Mesenchymal stem cell (in vitro differentiated cells and primary cell): Measurements from ENCODE around the gene TTC21A. TPM values are rescaled to one million over a fixed set of nuclear protein-coding genes. Genes with fewer than 3 reads are reported as not detected.
"Not testable (repeated sequence)": the region's sequence is repeated elsewhere in the genome, so short reads cannot be mapped to it uniquely, and the experiment has no call there.

Experiments used
- DNase-seq: peaks from one replicate; pipeline ENCODE4 v3.0.0-alpha.2; 2013
- H2AFZ ChIP-seq: one replicate; pipeline ENCODE4 v1.6.1; 2013; ENCODE audit warnings: low read depth, mild to moderate bottlenecking, control low read depth, inconsistent platforms, low read length, moderate library complexity
- H2AK5ac ChIP-seq: 2 replicates; pipeline ENCODE4 v1.6.1; 2013; ENCODE audit warnings: low read length, moderate library complexity, mild to moderate bottlenecking, inconsistent platforms; ENCODE audit not compliant: severe bottlenecking
- H2BK120ac ChIP-seq: one replicate; pipeline ENCODE4 v1.6.1; 2013; ENCODE audit warnings: low read depth, mild to moderate bottlenecking, inconsistent platforms, low read length, moderate library complexity
- H2BK12ac ChIP-seq, 2 experiments: one replicate each; pipeline ENCODE4 v1.6.1; 2013; ENCODE audit warnings: inconsistent platforms in 2 of 2, low read length in 2 of 2, mild to moderate bottlenecking in 2 of 2, moderate library complexity in 2 of 2, control low read depth in 1 of 2
- H2BK15ac ChIP-seq: one replicate; pipeline ENCODE4 v1.6.1; 2013; ENCODE audit warnings: mild to moderate bottlenecking, low read depth, inconsistent platforms; ENCODE audit not compliant: poor library complexity, severe bottlenecking
- H2BK5ac ChIP-seq: 2 replicates; pipeline ENCODE4 v1.6.1; 2013; ENCODE audit warnings: low read depth, mild to moderate bottlenecking, low read length, control low read depth, inconsistent platforms; ENCODE audit not compliant: poor library complexity, severe bottlenecking
- H3K14ac ChIP-seq, 2 experiments: one replicate each; pipeline ENCODE4 v1.6.1; 2013; ENCODE audit warnings: inconsistent platforms in 2 of 2, low read length in 2 of 2, control low read depth in 1 of 2, mild to moderate bottlenecking in 1 of 2, moderate library complexity in 1 of 2
- H3K18ac ChIP-seq, 2 experiments: one replicate each; pipeline ENCODE4 v1.6.1; 2013; ENCODE audit warnings: inconsistent platforms in 2 of 2, low read length in 2 of 2, control low read depth in 1 of 2, low read depth in 1 of 2, mild to moderate bottlenecking in 1 of 2
- H3K23ac ChIP-seq, 2 experiments: one replicate each; pipeline ENCODE4 v1.6.1; 2013; ENCODE audit warnings: inconsistent platforms in 2 of 2, low read length in 2 of 2, mild to moderate bottlenecking in 2 of 2, moderate library complexity in 2 of 2, control low read depth in 1 of 2
- H3K27ac ChIP-seq: 2 replicates; pipeline ENCODE4 v1.5.1; 2013; ENCODE audit warnings: mild to moderate bottlenecking, moderate library complexity, low read length, control low read depth, inconsistent platforms; ENCODE audit not compliant: poor library complexity, severe bottlenecking
- H3K27me3 ChIP-seq, 2 experiments: 2 replicates each; pipeline versions ENCODE4 v1.6.1 to v1.7.0; 2013; ENCODE audit warnings: low read length in 2 of 2, mild to moderate bottlenecking in 2 of 2, moderate library complexity in 2 of 2, control low read depth in 1 of 2, inconsistent platforms in 1 of 2; ENCODE audit not compliant: control insufficient read depth in 1 of 2, insufficient read depth in 1 of 2
- H3K36me3 ChIP-seq, 2 experiments: 2 replicates each; pipeline versions ENCODE4 v1.6.1 to v1.7.0; 2013; ENCODE audit warnings: low read length in 2 of 2, control low read depth in 1 of 2, inconsistent platforms in 1 of 2, low read depth in 1 of 2, mild to moderate bottlenecking in 1 of 2; ENCODE audit not compliant: insufficient read depth in 2 of 2, control insufficient read depth in 1 of 2
- H3K4ac ChIP-seq, 2 experiments: one replicate each; pipeline ENCODE4 v1.6.1; 2013; ENCODE audit warnings: inconsistent platforms in 2 of 2, low read length in 2 of 2, mild to moderate bottlenecking in 2 of 2, moderate library complexity in 2 of 2, control low read depth in 1 of 2, low read depth in 1 of 2
- H3K4me1 ChIP-seq: 2 replicates; pipeline ENCODE4 v1.6.1; 2013; ENCODE audit warnings: low read depth, low read length, control low read depth; ENCODE audit not compliant: control insufficient read depth, insufficient read depth
- H3K4me2 ChIP-seq: 2 replicates; pipeline ENCODE4 v1.6.1; 2013; ENCODE audit warnings: low read length, mild to moderate bottlenecking, inconsistent platforms; ENCODE audit not compliant: poor library complexity, severe bottlenecking
- H3K4me3 ChIP-seq, 2 experiments: 2 replicates each; pipeline versions ENCODE4 v1.5.1 to v1.7.0; 2013; ENCODE audit warnings: low read length in 2 of 2, mild to moderate bottlenecking in 2 of 2, control low read depth in 1 of 2, low read depth in 1 of 2; ENCODE audit not compliant: insufficient read depth in 1 of 2
- H3K79me1 ChIP-seq: replicated peaks from 2 replicates; pipeline ENCODE4 v1.6.1; 2013; ENCODE audit warnings: mild to moderate bottlenecking, control low read depth, low read length, inconsistent platforms; ENCODE audit not compliant: poor library complexity, severe bottlenecking
- H3K9ac ChIP-seq: 2 replicates; pipeline ENCODE4 v1.7.0; 2013; ENCODE audit warnings: mild to moderate bottlenecking, low read length, moderate library complexity
- H3K9me3 ChIP-seq: 2 replicates; pipeline ENCODE4 v1.7.0; 2013; ENCODE audit warnings: mild to moderate bottlenecking, low read length; ENCODE audit not compliant: control insufficient read depth
- H4K8ac ChIP-seq: one replicate; pipeline ENCODE4 v1.6.1; 2013; ENCODE audit warnings: inconsistent platforms, mild to moderate bottlenecking, low read length, moderate library complexity
- H4K91ac ChIP-seq: one replicate; pipeline ENCODE4 v1.6.1; 2013; ENCODE audit warnings: mild to moderate bottlenecking, low read length, inconsistent platforms
- WGBS: methylation state at CpG from one replicate; pipeline ENCODE4 v1.1.7; 2013; ENCODE audit warnings: mixed read lengths; 5-methylcytosine and 5-hydroxymethylcytosine counted together
- polyA plus RNA-seq, 2 experiments: library from polyadenylated mRNA; stranded (reverse); fragments of 200-250 nt; gene quantifications; one replicate each; pipeline ENCODE4 v1.2.3, GENCODE V29; 2013

Gene TTC21A, protein sequence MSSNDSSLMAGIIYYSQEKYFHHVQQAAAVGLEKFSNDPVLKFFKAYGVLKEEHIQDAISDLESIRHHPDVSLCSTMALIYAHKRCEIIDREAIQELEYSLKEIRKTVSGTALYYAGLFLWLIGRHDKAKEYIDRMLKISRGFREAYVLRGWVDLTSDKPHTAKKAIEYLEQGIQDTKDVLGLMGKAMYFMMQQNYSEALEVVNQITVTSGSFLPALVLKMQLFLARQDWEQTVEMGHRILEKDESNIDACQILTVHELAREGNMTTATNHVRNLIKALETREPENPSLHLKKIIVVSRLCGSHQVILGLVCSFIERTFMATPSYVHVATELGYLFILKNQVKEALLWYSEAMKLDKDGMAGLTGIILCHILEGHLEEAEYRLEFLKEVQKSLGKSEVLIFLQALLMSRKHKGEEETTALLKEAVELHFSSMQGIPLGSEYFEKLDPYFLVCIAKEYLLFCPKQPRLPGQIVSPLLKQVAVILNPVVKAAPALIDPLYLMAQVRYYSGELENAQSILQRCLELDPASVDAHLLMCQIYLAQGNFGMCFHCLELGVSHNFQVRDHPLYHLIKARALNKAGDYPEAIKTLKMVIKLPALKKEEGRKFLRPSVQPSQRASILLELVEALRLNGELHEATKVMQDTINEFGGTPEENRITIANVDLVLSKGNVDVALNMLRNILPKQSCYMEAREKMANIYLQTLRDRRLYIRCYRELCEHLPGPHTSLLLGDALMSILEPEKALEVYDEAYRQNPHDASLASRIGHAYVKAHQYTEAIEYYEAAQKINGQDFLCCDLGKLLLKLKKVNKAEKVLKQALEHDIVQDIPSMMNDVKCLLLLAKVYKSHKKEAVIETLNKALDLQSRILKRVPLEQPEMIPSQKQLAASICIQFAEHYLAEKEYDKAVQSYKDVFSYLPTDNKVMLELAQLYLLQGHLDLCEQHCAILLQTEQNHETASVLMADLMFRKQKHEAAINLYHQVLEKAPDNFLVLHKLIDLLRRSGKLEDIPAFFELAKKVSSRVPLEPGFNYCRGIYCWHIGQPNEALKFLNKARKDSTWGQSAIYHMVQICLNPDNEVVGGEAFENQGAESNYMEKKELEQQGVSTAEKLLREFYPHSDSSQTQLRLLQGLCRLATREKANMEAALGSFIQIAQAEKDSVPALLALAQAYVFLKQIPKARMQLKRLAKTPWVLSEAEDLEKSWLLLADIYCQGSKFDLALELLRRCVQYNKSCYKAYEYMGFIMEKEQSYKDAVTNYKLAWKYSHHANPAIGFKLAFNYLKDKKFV (N-terminal part only)
- polyA plus RNA-seq (2013, experiment 1 of 2): 3.1 TPM
- polyA plus RNA-seq (2013, experiment 2 of 2): 2.8 TPM

DNA sequence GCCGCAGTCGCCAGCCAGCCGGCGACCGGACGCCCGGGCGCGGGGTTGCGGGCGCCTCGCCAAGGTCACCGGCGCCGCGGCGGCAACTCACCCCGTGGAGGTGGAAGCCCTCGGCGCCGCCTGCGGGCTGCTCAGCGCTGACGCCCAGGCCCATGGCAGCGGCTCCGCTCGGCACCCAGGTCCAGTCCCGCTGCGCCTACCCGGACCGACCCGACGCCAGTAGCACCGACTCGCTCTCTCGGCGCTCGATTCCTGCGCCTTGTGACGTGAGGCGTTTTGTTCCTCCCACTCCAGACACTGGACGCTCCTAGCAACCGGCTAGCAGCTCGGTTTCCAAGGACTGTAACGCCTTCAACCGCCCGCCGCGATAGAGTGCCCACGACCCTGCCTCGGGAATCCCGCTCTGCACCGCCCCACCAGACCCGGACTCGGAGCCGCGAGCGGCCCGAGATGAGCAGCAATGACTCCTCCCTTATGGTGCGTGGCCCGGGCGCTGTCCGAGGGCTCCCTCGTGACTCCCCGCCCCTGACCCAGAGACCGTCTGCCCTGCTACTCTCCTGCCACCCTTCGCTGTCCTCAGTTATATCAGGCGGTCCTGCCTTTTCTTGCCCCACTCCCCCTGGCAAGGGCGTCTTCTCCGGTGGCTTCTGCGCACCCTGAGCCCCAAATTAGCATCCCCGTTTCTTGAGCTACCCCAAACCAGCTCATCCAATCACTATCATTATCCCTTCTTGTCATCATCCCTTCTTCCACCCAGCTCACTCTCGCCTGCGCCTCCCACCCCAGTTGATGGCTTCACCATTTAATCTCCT is at the start of gene TTC21A, which contains the start of gene GORASP1:
TSS of gene TTC21A (plus strand) at position 293 of the 812 bp plus-strand sequence. CDS start at position 451, 158 bp downstream.
TSS of gene GORASP1 (minus strand) at position 240 of the 812 bp plus-strand sequence. CDS start at position 154, 86 bp downstream.
- no peaks in the 10 kb centered on the region for H3K9me3 ChIP-seq
- peak within 1 kb of the TSS; percentile 70 for H4K91ac ChIP-seq
- H3K36me3 ChIP-seq: peaks cover 21 to 29% of the 10 kb centered on the region in 2 experiments
- peak within 1 kb of the TSS in 1 of 2 experiments; percentile 68 for H2BK12ac ChIP-seq
- peak; percentile 95 for DNase-seq
- peak within 1 kb of the TSS; percentile 95 for H2BK120ac ChIP-seq
- 1% methylated on average over 74 of the region's 74 CpGs for WGBS
- no peak within 1 kb of the TSS for H3K27ac ChIP-seq
- H3K4me3 ChIP-seq: peak within 1 kb of the TSS; percentile 87 to 98
- H3K79me1 ChIP-seq: peaks cover 30% of the 10 kb centered on the region
- H3K4me2 ChIP-seq: peak within 1 kb of the TSS; percentile 78
- no peaks in the 10 kb centered on the region for H3K27me3 ChIP-seq
- peak within 1 kb of the TSS; percentile 76 to 86 for H3K4ac ChIP-seq
- H3K23ac ChIP-seq: peak within 1 kb of the TSS in 1 of 2 experiments; percentile 65
- H2AK5ac ChIP-seq: no peak within 1 kb of the TSS
- H3K14ac ChIP-seq: peak within 1 kb of the TSS in 1 of 2 experiments; percentile 91
- peak within 1 kb of the TSS; percentile 62 for H4K8ac ChIP-seq
- peak within 1 kb of the TSS; percentile 72 for H2AFZ ChIP-seq
- peak within 1 kb of the TSS; percentile 89 for H2BK15ac ChIP-seq
- H3K4me1 ChIP-seq: peaks cover 22% of the 10 kb centered on the region
- H3K9ac ChIP-seq: peak within 1 kb of the TSS; percentile 98
- H2BK5ac ChIP-seq: peak within 1 kb of the TSS; percentile 37
- peak within 1 kb of the TSS; percentile 81 to 88 for H3K18ac ChIP-seq

DNA sequence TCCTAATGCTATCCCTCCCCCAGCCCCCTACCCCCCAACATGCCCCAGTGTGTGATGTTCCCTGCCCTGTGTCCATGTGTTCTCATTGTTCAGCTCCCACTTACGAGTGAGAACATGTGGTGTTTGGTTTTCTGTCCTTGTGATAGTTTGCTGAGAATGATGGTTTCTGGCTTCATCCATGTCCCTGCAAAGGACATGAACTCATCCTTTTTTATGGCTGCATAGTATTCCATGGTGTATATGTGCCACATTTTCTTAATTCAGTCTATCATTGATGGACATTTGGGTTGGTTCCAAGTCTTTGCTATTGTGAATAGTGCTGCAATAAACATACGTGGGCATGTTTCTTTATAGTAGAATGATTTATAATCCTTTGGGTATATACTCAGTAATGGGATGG is 46.3 kb upstream of the TTC21A start:
- not testable (repeated sequence) for H3K9ac ChIP-seq, H3K27ac ChIP-seq, H3K23ac ChIP-seq, H3K4ac ChIP-seq, H2AFZ ChIP-seq, H2AK5ac ChIP-seq, H3K9me3 ChIP-seq, DNase-seq, H4K91ac ChIP-seq, H4K8ac ChIP-seq, H3K4me3 ChIP-seq, H3K4me2 ChIP-seq, H2BK5ac ChIP-seq, H2BK15ac ChIP-seq, H3K4me1 ChIP-seq, H2BK120ac ChIP-seq, H3K18ac ChIP-seq, H2BK12ac ChIP-seq, H3K27me3 ChIP-seq, H3K14ac ChIP-seq
- peaks cover 0 to 10% of the 10 kb centered on the region in 2 experiments for H3K36me3 ChIP-seq
- 82% methylated on average over 1 of the region's 2 CpGs for WGBS
- H3K79me1 ChIP-seq: peaks cover 17% of the 10 kb centered on the region

DNA sequence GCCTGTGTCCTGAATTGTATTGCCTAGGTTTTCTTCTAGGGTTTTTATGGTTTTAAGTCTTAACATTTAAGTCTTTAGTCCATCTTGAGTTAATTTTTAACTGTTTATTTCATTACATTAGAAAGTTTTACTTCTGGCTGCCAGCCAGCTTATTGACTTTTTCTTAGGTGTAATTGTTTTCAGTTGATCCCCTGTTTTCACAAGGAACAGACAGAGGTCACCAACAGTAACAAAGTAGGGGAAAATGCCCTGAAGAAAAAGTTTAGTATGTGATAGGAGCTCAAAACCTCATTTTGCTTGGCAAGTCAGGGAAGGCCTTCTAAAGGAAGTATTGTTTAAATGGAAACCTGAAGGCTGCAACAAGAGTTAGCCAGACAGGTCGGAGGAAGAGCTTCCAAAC is 45.3 kb upstream of the TTC21A start:
- Histone ChIP-seq H3K4me3 (no peak overlapping the region), H2BK15ac (no peak overlapping the region), H4K8ac (no peak overlapping the region), H3K14ac (no peak overlapping the region), H3K18ac (no peak overlapping the region), H3K4me2 (no peak overlapping the region), H3K4me1 (peaks cover 9% of the 10 kb centered on the region), H2BK120ac (no peak overlapping the region), H2BK12ac (no peak overlapping the region), H3K23ac (no peak overlapping the region), H2BK5ac (no peak overlapping the region), H3K9me3 (no peaks in the 10 kb centered on the region), H4K91ac (no peak overlapping the region), H3K4ac (no peak overlapping the region), H2AK5ac (peak overlapping the region; percentile 10), H3K79me1 (peaks cover 21% of the 10 kb centered on the region), H3K27me3 (no peaks in the 10 kb centered on the region), H3K27ac (peak overlapping the region; percentile 2), H2AFZ (no peak overlapping the region), H3K36me3 (peaks cover 0 to 19% of the 10 kb centered on the region in 2 experiments), H3K9ac (no peak overlapping the region)
- no peak for DNase-seq
- WGBS: 63% methylated on average over 1 of the region's 1 CpG
